ENCODE measurements around the gene PRRG2.

- TF ChIP-seq, protein P1, sequence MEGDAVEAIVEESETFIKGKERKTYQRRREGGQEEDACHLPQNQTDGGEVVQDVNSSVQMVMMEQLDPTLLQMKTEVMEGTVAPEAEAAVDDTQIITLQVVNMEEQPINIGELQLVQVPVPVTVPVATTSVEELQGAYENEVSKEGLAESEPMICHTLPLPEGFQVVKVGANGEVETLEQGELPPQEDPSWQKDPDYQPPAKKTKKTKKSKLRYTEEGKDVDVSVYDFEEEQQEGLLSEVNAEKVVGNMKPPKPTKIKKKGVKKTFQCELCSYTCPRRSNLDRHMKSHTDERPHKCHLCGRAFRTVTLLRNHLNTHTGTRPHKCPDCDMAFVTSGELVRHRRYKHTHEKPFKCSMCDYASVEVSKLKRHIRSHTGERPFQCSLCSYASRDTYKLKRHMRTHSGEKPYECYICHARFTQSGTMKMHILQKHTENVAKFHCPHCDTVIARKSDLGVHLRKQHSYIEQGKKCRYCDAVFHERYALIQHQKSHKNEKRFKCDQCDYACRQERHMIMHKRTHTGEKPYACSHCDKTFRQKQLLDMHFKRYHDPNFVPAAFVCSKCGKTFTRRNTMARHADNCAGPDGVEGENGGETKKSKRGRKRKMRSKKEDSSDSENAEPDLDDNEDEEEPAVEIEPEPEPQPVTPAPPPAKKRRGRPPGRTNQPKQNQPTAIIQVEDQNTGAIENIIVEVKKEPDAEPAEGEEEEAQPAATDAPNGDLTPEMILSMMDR (IDR thresholded peaks at IDR 0.05), result no peak
- TF ChIP-seq POLR2A (IDR thresholded peaks at IDR 0.05; ENCODE audit: low read depth) (no peak), EP300 (IDR thresholded peaks at IDR 0.05) (no peak), POLR2AphosphoS5 (IDR thresholded peaks at IDR 0.05) (no peak)
These were observed 39.2 kb upstream of the PRRG2 start for GRCh38 chr19:49541914-49542313.

Measured in esophagus muscularis mucosa (tissue), 4 donors.